Measurements from ENCODE around the gene CYB5R3.

- TF ChIP-seq EZH2 (IDR thresholded peaks at IDR 0.05; ENCODE audit: borderline replicate concordance, low read depth, low read length, poor library complexity, severe bottlenecking) (no peak), CTCF (conservative IDR thresholded peaks at IDR 0.05; ENCODE audit: low read depth, low read length) (no peak)
Measured at GRCh38 chr22:42646569-42647525, 2.3 kb downstream of the CYB5R3 start.
